ENCODE measurements around the gene AUTS2.

The AUTS2 gene

GRCh38 chr7:69787736-69788431 lies 189.6 kb downstream of the AUTS2 start:
- Histone ChIP-seq H2AFZ (ENCODE audit: low read depth, low read length, severe bottlenecking) (no peak overlapping the region), H3F3A (ENCODE audit: insufficient read depth) (no peaks in the 10 kb centered on the region), H3K27ac (ENCODE audit: low read depth, low read length) (no peak overlapping the region), H3K27me3 (ENCODE audit: low read length) (no peaks in the 10 kb centered on the region), H4K20me1 (ENCODE audit: low read depth, low read length) (0 out of 2 replicates have a peak, but pooled peaks cover under 1% of the 10 kb centered on the region), H3K9me3 (ENCODE audit: insufficient read depth, low read length) (no peaks in the 10 kb centered on the region), H3K36me3 (ENCODE audit: low read length) (no peaks in the 10 kb centered on the region), H3K9me2 (replicated peaks; ENCODE audit: insufficient read depth, low read length) (no peaks in the 10 kb centered on the region), H3K4me3 (ENCODE audit: insufficient read depth, low read length, poor library complexity, severe bottlenecking) (no peak overlapping the region), H3K9ac (ENCODE audit: low read length) (no peak overlapping the region), H3K4me2 (ENCODE audit: low read depth, low read length, poor library complexity, severe bottlenecking) (no peak overlapping the region), H3K79me2 (ENCODE audit: insufficient read depth, low read length) (peaks cover 14% of the 10 kb centered on the region; the same call in 1 of the 2 replicates)
- no peak for TF ChIP-seq CTCF (IDR thresholded peaks at IDR 0.05; ENCODE audit: insufficient read depth, low read length, poor library complexity, severe bottlenecking)
- TF ChIP-seq EZH2phosphoT487 (conservative IDR thresholded peaks at IDR 0.05; ENCODE audit: low read length) = no peak

GRCh38 chr7:69789563-69789962 lies 191.3 kb downstream of the AUTS2 start:
- Histone ChIP-seq H3K4me3 (ENCODE audit: insufficient read depth, low read length, poor library complexity, severe bottlenecking) (no peak overlapping the region), H3F3A (ENCODE audit: insufficient read depth) (no peaks in the 10 kb centered on the region), H3K9ac (ENCODE audit: low read length) (no peak overlapping the region), H3K27me3 (ENCODE audit: low read length) (no peaks in the 10 kb centered on the region), H3K9me3 (ENCODE audit: insufficient read depth, low read length) (no peaks in the 10 kb centered on the region), H3K27ac (ENCODE audit: low read depth, low read length) (no peak overlapping the region), H3K9me2 (replicated peaks; ENCODE audit: insufficient read depth, low read length) (no peaks in the 10 kb centered on the region), H4K20me1 (ENCODE audit: low read depth, low read length) (peaks cover 15% of the 10 kb centered on the region; the same call in 1 of the 2 replicates), H3K79me2 (ENCODE audit: insufficient read depth, low read length) (peaks cover 10% of the 10 kb centered on the region; the same call in 1 of the 2 replicates), H2AFZ (ENCODE audit: low read depth, low read length, severe bottlenecking) (no peak overlapping the region), H3K36me3 (ENCODE audit: low read length) (no peaks in the 10 kb centered on the region), H3K4me2 (ENCODE audit: low read depth, low read length, poor library complexity, severe bottlenecking) (no peak overlapping the region)
- TF ChIP-seq CTCF (IDR thresholded peaks at IDR 0.05; ENCODE audit: insufficient read depth, low read length, poor library complexity, severe bottlenecking) (no peak), EZH2phosphoT487 (conservative IDR thresholded peaks at IDR 0.05; ENCODE audit: low read length) (no peak)

- H3K79me2 ChIP-seq (ENCODE audit: insufficient read depth, low read length) = peaks cover 15% of the 10 kb centered on the region; the same call in 1 of the 2 replicates
- no peaks in the 10 kb centered on the region for H3F3A ChIP-seq (ENCODE audit: insufficient read depth)
- no peaks in the 10 kb centered on the region for H3K9me2 ChIP-seq (replicated peaks; ENCODE audit: insufficient read depth, low read length)
- TF ChIP-seq CTCF (IDR thresholded peaks at IDR 0.05; ENCODE audit: insufficient read depth, low read length, poor library complexity, severe bottlenecking) (no peak), EZH2phosphoT487 (conservative IDR thresholded peaks at IDR 0.05; ENCODE audit: low read length) (no peak)
- no peak overlapping the region for H3K4me3 ChIP-seq (ENCODE audit: insufficient read depth, low read length, poor library complexity, severe bottlenecking)
- H3K27me3 ChIP-seq (ENCODE audit: low read length) = no peaks in the 10 kb centered on the region
- H3K36me3 ChIP-seq (ENCODE audit: low read length) = no peaks in the 10 kb centered on the region
- H3K4me2 ChIP-seq (ENCODE audit: low read depth, low read length, poor library complexity, severe bottlenecking) = no peak overlapping the region
- H4K20me1 ChIP-seq (ENCODE audit: low read depth, low read length) = peaks cover 20% of the 10 kb centered on the region; the same call in 1 of the 2 replicates
- H3K9me3 ChIP-seq (ENCODE audit: insufficient read depth, low read length) = no peaks in the 10 kb centered on the region
- H3K9ac ChIP-seq (ENCODE audit: low read length) = no peak overlapping the region
- H3K27ac ChIP-seq (ENCODE audit: low read depth, low read length) = no peak overlapping the region
- no peak overlapping the region for H2AFZ ChIP-seq (ENCODE audit: low read depth, low read length, severe bottlenecking)
These were observed 192.9 kb downstream of the AUTS2 start for GRCh38 chr7:69790977-69791724.

All from SU-DHL-6 (cell line).